ENCODE data around the gene DNLZ.

GRCh38 chr9:136336156-136336870 lies 27.2 kb downstream of the DNLZ start:
- TF ChIP-seq POLR2AphosphoS5 (IDR thresholded peaks at IDR 0.05) (no peak), CTCF (IDR thresholded peaks at IDR 0.05) (no peak), POLR2A (IDR thresholded peaks at IDR 0.05) (no peak), EP300 (IDR thresholded peaks at IDR 0.05) (no peak)

All from sigmoid colon (tissue), 4 donors.